Lung (tissue), 12 donors: ENCODE data around the gene POC1B. TPM values are rescaled to one million over a fixed set of nuclear protein-coding genes. Genes with fewer than 3 reads are reported as not detected.

Experiments
- ATAC-seq: fragments of 200-7000 bp; cut with Tn5 transposase; one replicate; pipeline ENCODE4 v1.9.1; 2020; ENCODE audit warnings: moderate number of reproducible peaks; ENCODE audit not compliant: insufficient read depth, low FRiP score
- DNase-seq, 3 donors: peaks; one replicate each; pipeline ENCODE4 v3.0.0-alpha.2; 2013 to 2017
- H3K27ac ChIP-seq, 2 donors: one replicate each; pipeline ENCODE4 v1.5.1; 2013; ENCODE audit warnings: mild to moderate bottlenecking in 2 of 2, moderate library complexity in 2 of 2, control low read depth in 1 of 2, inconsistent platforms in 1 of 2, low read depth in 1 of 2, low read length in 1 of 2
- H3K27me3 ChIP-seq, 3 donors: one replicate each; pipeline ENCODE4 v1.5.1; 2013; ENCODE audit warnings: low read length in 2 of 3; ENCODE audit not compliant: control insufficient read depth in 3 of 3, insufficient read depth in 3 of 3
- H3K36me3 ChIP-seq, 4 donors: one replicate each; pipeline ENCODE4 v1.5.1; 2013; ENCODE audit warnings: low read length in 4 of 4, mild to moderate bottlenecking in 1 of 4, moderate library complexity in 1 of 4; ENCODE audit not compliant: control insufficient read depth in 4 of 4, insufficient read depth in 4 of 4
- H3K4me1 ChIP-seq, 5 donors: one replicate each; pipeline ENCODE4 v1.5.1; 2013; ENCODE audit warnings: low read length in 5 of 5, mild to moderate bottlenecking in 2 of 5, moderate library complexity in 1 of 5; ENCODE audit not compliant: control insufficient read depth in 5 of 5, insufficient read depth in 5 of 5
- H3K4me3 ChIP-seq: one replicate; pipeline ENCODE4 v1.5.1; 2013; ENCODE audit warnings: mild to moderate bottlenecking, control low read depth, moderate library complexity
- H3K9ac ChIP-seq, 2 donors: one replicate each; pipeline ENCODE4 v1.5.1; 2013; ENCODE audit warnings: low read length in 2 of 2, control low read depth in 1 of 2; ENCODE audit not compliant: insufficient read depth in 1 of 2
- H3K9me3 ChIP-seq, 4 donors: one replicate each; pipeline ENCODE4 v1.5.1; 2013; ENCODE audit warnings: low read length in 3 of 4, mild to moderate bottlenecking in 1 of 4, moderate library complexity in 1 of 4; ENCODE audit not compliant: control insufficient read depth in 4 of 4, insufficient read depth in 3 of 4
- CTCF ChIP-seq: IDR thresholded peaks from 2 replicates; pipeline ENCODE4 v1.5.1; 2012; ENCODE audit warnings: mild to moderate bottlenecking; ENCODE audit errors: control extremely low read depth, extremely low read depth
- WGBS, 2 donors: extraction: QIAGEN DNeasy Blood & Tissue Kit; methylation state at CpG; one replicate each; pipeline ENCODE4 v1.1.7; 2013; 5-methylcytosine and 5-hydroxymethylcytosine counted together
- polyA plus RNA-seq, 2 donors: library from polyadenylated mRNA; stranded (reverse); fragments of 200-250 nt; gene quantifications; one replicate each; pipeline ENCODE4 v1.2.1, GENCODE V29; 2013
- total RNA-seq, 2 donors: library from RNA; depleted of rRNA in 1 of 2; stranded (reverse); fragments of >200 nt in 1 of 2; gene quantifications; one replicate each; pipeline ENCODE4 v1.2.1, GENCODE V29; 2014 to 2021
- donor health status: control.
- donor health status: control.
- donor health status: Bipolar disorder and iron deficiency.
- donor health status: healthy.
- donor health status: DM: yes; HTN: yes; CAD: no.

The POC1B gene
- total and polyA plus RNA-seq, 4 donors: 6.9 to 32.6 (median 10.9) TPM

DNA sequence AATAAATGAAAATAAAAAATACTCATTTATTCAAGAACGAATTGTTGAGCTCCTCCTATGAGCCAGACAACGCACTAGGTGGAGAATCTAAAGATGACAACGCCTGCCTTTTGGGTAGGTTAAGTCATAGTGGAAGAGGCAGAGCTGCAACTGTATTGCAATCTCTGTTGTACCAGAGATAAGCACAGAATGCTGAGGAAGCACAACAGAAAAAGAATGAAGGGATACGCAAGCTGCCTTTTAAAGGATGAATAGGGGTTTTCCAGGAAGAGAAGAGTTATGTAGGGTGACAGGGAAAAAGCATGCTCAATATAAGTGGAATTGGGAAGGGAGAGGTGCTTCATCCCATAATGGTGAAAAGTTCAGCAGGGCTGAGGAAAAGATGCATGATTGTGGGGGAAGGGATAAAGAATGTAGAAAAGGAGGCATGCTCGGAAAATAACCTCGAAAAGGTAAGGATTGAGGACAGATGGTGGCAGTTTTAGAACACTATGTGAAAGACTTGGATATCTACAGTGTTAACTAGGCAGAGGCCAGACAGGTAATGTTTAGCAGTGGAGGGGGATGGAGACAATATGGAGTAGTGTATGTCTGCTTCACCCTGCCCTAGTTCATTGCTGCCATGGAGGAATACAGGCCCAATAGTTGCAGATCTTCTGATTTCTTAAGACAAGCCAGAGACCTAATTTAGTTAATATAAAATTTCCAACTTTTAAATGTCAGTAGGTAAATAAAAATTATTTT lies 109.6 kb downstream of the POC1B start:
- H3K9me3 ChIP-seq: no peaks in the 10 kb centered on the region
- H3K27ac ChIP-seq: no peak overlapping the region
- no peak overlapping the region for H3K9ac ChIP-seq
- H3K36me3 ChIP-seq: no peaks in the 10 kb centered on the region
- no peak for DNase-seq
- ATAC-seq: no peak
- no peaks in the 10 kb centered on the region for H3K27me3 ChIP-seq
- WGBS, 2 donors: 94 to 97% methylated on average over 6 of the region's 6 CpGs
- no peak overlapping the region for H3K4me3 ChIP-seq
- TF ChIP-seq CTCF: no peak
- peaks cover 0 to 14% (median 3%) of the 10 kb centered on the region in 5 donors for H3K4me1 ChIP-seq

GRCh38 chr12:89414851-89415250 lies 111.0 kb downstream of the POC1B start:
- no peaks in the 10 kb centered on the region for H3K9me3 ChIP-seq
- H3K4me1 ChIP-seq: peaks cover 0 to 14% (median 3%) of the 10 kb centered on the region in 5 donors
- no peak overlapping the region for H3K9ac ChIP-seq
- ATAC-seq (no peak), DNase-seq (peak in 2 of 3 donors; percentile 63 to 73)
- H3K27me3 ChIP-seq: no peaks in the 10 kb centered on the region
- H3K36me3 ChIP-seq: no peaks in the 10 kb centered on the region
- no peak overlapping the region for H3K27ac ChIP-seq
- TF ChIP-seq CTCF: no peak
- H3K4me3 ChIP-seq: no peak overlapping the region
- 90 to 94% methylated on average over 2 of the region's 2 CpGs for WGBS, 2 donors

DNA sequence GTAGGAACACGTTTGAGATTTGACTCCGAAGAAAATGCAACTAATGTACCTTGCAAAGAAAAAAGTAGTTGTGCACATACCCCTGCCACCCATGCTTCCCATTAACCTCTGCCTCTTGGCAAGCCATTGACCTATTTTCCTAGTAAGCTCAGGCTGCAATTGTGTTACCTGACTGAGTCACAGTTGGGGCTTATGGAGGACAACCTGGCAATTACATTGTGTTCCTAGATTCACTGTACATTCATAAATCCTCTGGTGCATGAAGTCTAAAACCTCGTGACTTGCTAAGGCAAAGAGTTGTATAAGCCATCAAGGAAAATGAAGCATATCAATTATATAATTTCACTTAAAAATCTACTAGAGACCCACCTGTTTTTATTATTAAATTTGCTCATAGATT lies 111.5 kb downstream of the POC1B start:
- WGBS, 2 donors: 87 to 89% methylated on average over 3 of the region's 3 CpGs
- ATAC-seq: no peak
- peaks cover 0 to 14% (median 3%) of the 10 kb centered on the region in 5 donors for H3K4me1 ChIP-seq

More for the DNA sequence above, 111.5 kb downstream of the POC1B start:
- H3K27me3 ChIP-seq: no peaks in the 10 kb centered on the region
- no peak for DNase-seq
- no peaks in the 10 kb centered on the region for H3K9me3 ChIP-seq
- no peak for TF ChIP-seq CTCF
- no peak overlapping the region for H3K27ac ChIP-seq
- H3K4me3 ChIP-seq: no peak overlapping the region
- no peaks in the 10 kb centered on the region for H3K36me3 ChIP-seq
- H3K9ac ChIP-seq: no peak overlapping the region
